Mesendoderm (in vitro differentiated cells): ENCODE measurements around the gene BOD1L1.
A peak's percentile ranks its signal among the peaks of the same experiment; 100 is the strongest.

Source experiments
- DNase-seq: peaks from one replicate; pipeline ENCODE4 v3.0.0; 2013
- H2AK5ac ChIP-seq: 2 replicates; pipeline ENCODE4 v1.6.1; 2013; ENCODE audit warnings: low read length, inconsistent platforms
- H2BK120ac ChIP-seq: 2 replicates; pipeline ENCODE4 v1.6.1; 2013; ENCODE audit warnings: low read depth, mild to moderate bottlenecking, low read length, moderate library complexity, mixed read lengths
- H2BK15ac ChIP-seq: replicated peaks from 2 replicates; pipeline ENCODE4 v1.6.1; 2013; ENCODE audit warnings: low read depth, mild to moderate bottlenecking, moderate library complexity
- H2BK5ac ChIP-seq: 2 replicates; pipeline ENCODE4 v1.6.1; 2013; ENCODE audit warnings: low read length, inconsistent platforms
- H3K18ac ChIP-seq: 2 replicates; pipeline ENCODE4 v1.6.1; 2013; ENCODE audit warnings: mild to moderate bottlenecking, low read length, mixed read lengths
- H3K23ac ChIP-seq: one replicate; pipeline ENCODE4 v1.6.1; 2013; ENCODE audit warnings: low read length
- H3K27ac ChIP-seq: 2 replicates; pipeline ENCODE4 v1.5.1; 2013; ENCODE audit warnings: low read depth, mild to moderate bottlenecking, inconsistent platforms, low read length, moderate library complexity
- H3K27me3 ChIP-seq: 2 replicates; pipeline ENCODE4 v1.6.1; 2013; ENCODE audit warnings: low read length, control low read depth, mild to moderate bottlenecking, inconsistent platforms; ENCODE audit not compliant: insufficient read depth, poor library complexity
- H3K36me3 ChIP-seq: 2 replicates; pipeline ENCODE4 v1.6.1; 2013; ENCODE audit warnings: low read length, inconsistent platforms; ENCODE audit not compliant: control insufficient read depth, insufficient read depth
- H3K4ac ChIP-seq: one replicate; pipeline ENCODE4 v1.6.1; 2013; ENCODE audit warnings: low read depth, mild to moderate bottlenecking, low read length, moderate library complexity
- H3K4me1 ChIP-seq: 2 replicates; pipeline ENCODE4 v1.6.1; 2013; ENCODE audit warnings: low read depth, low read length, inconsistent platforms; ENCODE audit not compliant: control insufficient read depth
- H3K4me2 ChIP-seq: 2 replicates; pipeline ENCODE4 v1.6.1; 2013; ENCODE audit warnings: low read length
- H3K4me3 ChIP-seq: 2 replicates; pipeline ENCODE4 v1.5.1; 2013; ENCODE audit warnings: mild to moderate bottlenecking, low read length
- H3K56ac ChIP-seq: one replicate; pipeline ENCODE4 v1.6.1; 2013; ENCODE audit warnings: low read length
- H3K79me1 ChIP-seq: 2 replicates; pipeline ENCODE4 v1.6.1; 2013; ENCODE audit warnings: low read length, inconsistent platforms
- H3K79me2 ChIP-seq: 2 replicates; pipeline ENCODE4 v1.6.1; 2013; ENCODE audit warnings: mild to moderate bottlenecking, low read length; ENCODE audit not compliant: control insufficient read depth, insufficient read depth
- H3K9ac ChIP-seq: 2 replicates; pipeline ENCODE4 v1.6.1; 2013; ENCODE audit warnings: low read length, inconsistent platforms
- H4K5ac ChIP-seq: one replicate; pipeline ENCODE4 v1.6.1; 2013; ENCODE audit warnings: low read length
- H4K8ac ChIP-seq: one replicate; pipeline ENCODE4 v1.6.1; 2013; ENCODE audit warnings: low read depth, mild to moderate bottlenecking, control low read depth, low read length, moderate library complexity
- WGBS: extraction: QIAGEN DNeasy Blood & Tissue Kit; methylation state at CpG from one replicate; pipeline ENCODE4 v1.1.7; 2013; ENCODE audit warnings: low lambda C conversion rate, missing lambda C conversion rate; ENCODE audit not compliant: insufficient coverage; ENCODE audit errors: extremely low coverage; 5-methylcytosine and 5-hydroxymethylcytosine counted together

Gene BOD1L1

GRCh38 chr4:13633671-13634070 lies 6.1 kb upstream of the BOD1L1 start:
- Histone ChIP-seq H3K9ac (no peak overlapping the region), H3K79me1 (no peaks in the 10 kb centered on the region), H3K18ac (no peak overlapping the region), H3K23ac (no peak overlapping the region), H3K79me2 (no peaks in the 10 kb centered on the region), H4K8ac (no peak overlapping the region), H3K4me1 (no peaks in the 10 kb centered on the region), H2BK120ac (no peak overlapping the region), H2AK5ac (no peak overlapping the region), H3K4me3 (no peak overlapping the region), H3K4ac (no peak overlapping the region), H3K56ac (no peak overlapping the region), H3K27me3 (no peaks in the 10 kb centered on the region), H4K5ac (no peak overlapping the region), H3K4me2 (no peak overlapping the region), H2BK5ac (no peak overlapping the region), H3K27ac (no peak overlapping the region), H2BK15ac (no peak overlapping the region), H3K36me3 (no peaks in the 10 kb centered on the region)
- DNase-seq: no peak
- WGBS: no CpG with 5 or more reads among the region's 1 CpG

- Histone ChIP-seq H3K27me3 (no peaks in the 10 kb centered on the region), H4K8ac (no peak overlapping the region), H3K18ac (no peak overlapping the region), H3K9ac (peak overlapping the region; percentile 65), H2BK5ac (no peak overlapping the region), H3K4ac (no peak overlapping the region), H3K27ac (no peak overlapping the region), H3K4me1 (peaks cover 3% of the 10 kb centered on the region), H3K56ac (peak overlapping the region; percentile 88), H2BK15ac (no peak overlapping the region), H3K36me3 (no peaks in the 10 kb centered on the region), H3K4me3 (peak overlapping the region; percentile 60), H3K79me2 (peaks cover 27% of the 10 kb centered on the region), H4K5ac (no peak overlapping the region), H2AK5ac (no peak overlapping the region), H3K23ac (no peak overlapping the region), H3K79me1 (peaks cover 14% of the 10 kb centered on the region), H2BK120ac (no peak overlapping the region), H3K4me2 (peak overlapping the region; percentile 15)
- no CpG with 5 or more reads among the region's 45 CpGs for WGBS
- peak; percentile 41 for DNase-seq
Measured at GRCh38 chr4:13627178-13627605, 333 bp downstream of the BOD1L1 start.

GRCh38 chr4:13626492-13627177 lies 890 bp downstream of the BOD1L1 start:
- peak overlapping the region; percentile 15 for H3K4me2 ChIP-seq
- WGBS: no CpG with 5 or more reads among the region's 9 CpGs

GRCh38 chr4:13618212-13618806 lies 9.2 kb downstream of the BOD1L1 start:
- no peaks in the 10 kb centered on the region for H3K27me3 ChIP-seq
- no peak overlapping the region for H3K27ac ChIP-seq
- no peak for DNase-seq
- H3K9ac ChIP-seq: no peak overlapping the region
- no peak overlapping the region for H3K56ac ChIP-seq
- H3K36me3 ChIP-seq: peaks cover 1% of the 10 kb centered on the region
- no CpG with 5 or more reads among the region's 2 CpGs for WGBS
- H3K4ac ChIP-seq: no peak overlapping the region
- no peak overlapping the region for H3K4me3 ChIP-seq
- H3K79me2 ChIP-seq: peaks cover 16% of the 10 kb centered on the region
- H2AK5ac ChIP-seq: no peak overlapping the region
- H2BK5ac ChIP-seq: no peak overlapping the region
- peaks cover 14% of the 10 kb centered on the region for H3K79me1 ChIP-seq
- no peak overlapping the region for H4K5ac ChIP-seq
- H2BK15ac ChIP-seq: no peak overlapping the region
- no peak overlapping the region for H3K4me2 ChIP-seq
- H3K4me1 ChIP-seq: no peaks in the 10 kb centered on the region
- H4K8ac ChIP-seq: no peak overlapping the region
- H2BK120ac ChIP-seq: no peak overlapping the region
- H3K23ac ChIP-seq: no peak overlapping the region
- no peak overlapping the region for H3K18ac ChIP-seq

More at GRCh38 chr4:13626492-13627177, 890 bp downstream of the BOD1L1 start:
- Histone ChIP-seq H3K23ac (no peak overlapping the region), H2BK120ac (no peak overlapping the region), H3K4me3 (peak overlapping the region; percentile 60), H3K4ac (no peak overlapping the region), H2BK15ac (no peak overlapping the region), H3K27ac (no peak overlapping the region), H3K36me3 (no peaks in the 10 kb centered on the region), H3K18ac (no peak overlapping the region), H4K8ac (no peak overlapping the region), H3K56ac (peak overlapping the region; percentile 76), H2BK5ac (no peak overlapping the region), H3K9ac (peak overlapping the region; percentile 62), H3K79me2 (peaks cover 27% of the 10 kb centered on the region), H3K79me1 (peaks cover 14% of the 10 kb centered on the region), H3K4me1 (peaks cover 3% of the 10 kb centered on the region), H3K27me3 (no peaks in the 10 kb centered on the region), H2AK5ac (no peak overlapping the region), H4K5ac (no peak overlapping the region)
- DNase-seq: no peak

- Histone ChIP-seq H3K18ac (no peak overlapping the region), H3K27ac (no peak overlapping the region), H3K79me2 (peaks cover 13% of the 10 kb centered on the region), H2BK120ac (no peak overlapping the region), H2AK5ac (no peak overlapping the region), H3K27me3 (no peaks in the 10 kb centered on the region), H2BK5ac (no peak overlapping the region), H3K4me1 (no peaks in the 10 kb centered on the region), H4K5ac (no peak overlapping the region), H3K79me1 (peaks cover 11% of the 10 kb centered on the region), H4K8ac (no peak overlapping the region), H3K4me3 (no peak overlapping the region), H3K23ac (no peak overlapping the region), H2BK15ac (no peak overlapping the region), H3K36me3 (peaks cover 2% of the 10 kb centered on the region), H3K56ac (no peak overlapping the region), H3K4ac (no peak overlapping the region), H3K4me2 (no peak overlapping the region), H3K9ac (no peak overlapping the region)
- DNase-seq: no peak
- no CpG with 5 or more reads among the region's 3 CpGs for WGBS
Measured at GRCh38 chr4:13617801-13618200, 9.7 kb downstream of the BOD1L1 start.
